ENCODE results near the gene SERPINB6.
"Not testable (repeated sequence)": the region's sequence is repeated elsewhere in the genome, so short reads cannot be mapped to it uniquely, and the experiment has no call there.

Gene SERPINB6

DNA sequence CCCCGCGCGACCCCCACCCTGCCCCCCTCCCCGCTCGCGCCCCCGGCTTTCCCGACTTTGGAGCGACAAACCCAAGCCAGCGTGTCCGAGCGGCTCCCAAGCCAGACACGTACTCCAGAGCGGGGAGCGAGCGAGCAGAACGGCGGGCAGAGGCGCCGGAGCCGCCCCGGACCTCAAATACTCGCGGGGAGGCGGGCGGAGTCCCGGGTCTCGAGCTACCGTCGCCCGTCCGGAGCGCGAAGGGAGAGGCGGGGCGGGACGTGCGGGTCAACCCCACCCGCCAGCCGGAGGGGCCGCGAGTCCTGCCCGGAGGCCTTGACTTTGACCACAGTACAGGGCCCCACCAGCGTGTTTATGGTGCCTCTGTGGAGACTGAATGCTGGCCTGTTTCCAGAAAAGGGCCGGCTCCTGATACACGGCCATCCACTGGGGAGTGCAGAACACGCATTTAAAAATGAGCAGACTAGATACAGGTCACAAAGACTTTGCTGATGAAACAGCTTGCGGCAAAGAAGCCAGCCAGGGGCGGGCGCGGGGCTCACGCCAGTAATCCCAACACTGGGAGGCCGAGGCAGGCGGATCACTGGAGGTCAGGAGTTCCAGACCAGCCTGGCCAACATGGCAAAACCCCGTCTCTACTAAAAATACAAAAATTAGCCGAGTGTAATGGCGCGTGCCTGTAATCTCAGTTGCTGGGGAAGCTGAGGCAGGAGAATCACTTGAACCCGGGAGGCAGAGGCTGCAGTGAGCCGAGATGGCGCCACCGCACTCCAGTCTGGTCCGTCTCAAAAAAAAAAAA is at the start of gene SERPINB6:
Gene SERPINB6, minus strand, starts transcription at position 148 of the 799 bp plus-strand sequence. CDS start 12,235 bp downstream, outside the sequence.
- peak; percentile 78 for DNase-seq (ENCODE audit: low read depth)

DNA sequence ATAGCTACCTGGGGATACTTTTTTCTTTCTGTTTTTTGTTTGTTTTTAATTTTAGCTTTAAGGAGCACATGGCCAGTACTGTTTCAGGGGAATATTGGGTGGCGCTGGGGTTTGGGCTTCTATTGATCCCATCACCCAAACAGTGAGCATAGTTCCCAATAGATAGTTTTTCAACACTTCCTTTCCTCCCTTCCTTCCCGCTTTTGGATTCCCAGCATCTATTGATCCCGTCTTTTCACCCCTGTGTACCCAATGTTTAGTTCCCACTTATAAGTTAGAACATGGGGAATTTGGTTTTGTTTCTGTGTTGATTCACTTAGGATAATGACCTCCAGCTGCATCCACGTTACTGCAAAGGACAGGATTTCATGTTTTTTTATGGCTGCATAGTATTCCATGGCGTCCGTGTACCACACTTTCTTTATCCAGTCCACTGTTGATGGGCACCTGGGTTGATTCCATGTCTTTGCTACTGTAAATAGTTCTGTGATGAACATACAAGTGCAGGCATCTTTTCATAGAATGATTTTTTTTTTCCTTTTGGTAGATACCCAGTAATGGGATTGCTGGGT is 48.5 kb upstream of the SERPINB6 start:
- no peak for DNase-seq (ENCODE audit: low read depth)

GRCh38 chr6:3019065-3019464 is 47.7 kb upstream of the SERPINB6 start:
- no peak for DNase-seq (ENCODE audit: low read depth)

- DNase-seq (ENCODE audit: low read depth): no peak
Observed at GRCh38 chr6:3017304-3017703, 45.9 kb upstream of the SERPINB6 start.

DNA sequence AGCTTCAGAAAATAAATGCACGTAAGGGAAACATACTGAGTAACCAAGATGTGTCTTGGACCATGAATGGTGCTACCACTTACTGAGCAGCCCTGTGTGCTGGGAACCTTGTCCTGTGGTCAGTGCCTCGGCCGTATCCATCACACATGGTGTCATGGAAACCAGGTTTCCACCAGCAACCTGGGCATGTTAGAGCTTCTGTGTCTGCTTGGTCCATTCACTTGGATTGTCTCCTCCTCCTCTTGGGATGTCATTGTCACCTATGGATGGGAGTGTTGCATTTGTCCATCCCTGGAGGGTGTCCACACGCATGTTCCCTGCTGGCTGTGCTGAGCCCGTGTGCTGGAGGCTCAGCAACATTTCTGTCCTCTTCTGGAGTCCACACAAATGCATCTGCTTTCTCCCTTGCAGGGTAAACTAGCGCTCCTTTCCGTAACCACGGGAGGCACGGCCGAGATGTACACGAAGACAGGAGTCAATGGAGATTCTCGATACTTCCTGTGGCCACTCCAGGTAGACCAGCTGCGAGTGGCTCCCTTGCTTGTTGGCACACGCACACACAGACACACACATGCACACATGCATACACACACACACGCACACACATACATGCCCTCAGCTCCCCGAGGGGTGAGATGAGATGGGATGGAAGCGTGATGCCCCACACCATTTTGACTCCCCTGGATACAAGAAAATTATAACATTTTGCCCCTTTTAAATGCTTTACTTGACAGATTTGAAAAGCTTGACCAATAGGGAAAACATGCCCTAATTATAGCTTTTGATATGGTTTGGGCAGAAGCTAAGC is 45.3 kb upstream of the SERPINB6 start:
- DNase-seq (ENCODE audit: low read depth): no peak

- DNase-seq (ENCODE audit: low read depth): no peak
Observed at GRCh38 chr6:3015144-3015543, 43.8 kb upstream of the SERPINB6 start.

DNA sequence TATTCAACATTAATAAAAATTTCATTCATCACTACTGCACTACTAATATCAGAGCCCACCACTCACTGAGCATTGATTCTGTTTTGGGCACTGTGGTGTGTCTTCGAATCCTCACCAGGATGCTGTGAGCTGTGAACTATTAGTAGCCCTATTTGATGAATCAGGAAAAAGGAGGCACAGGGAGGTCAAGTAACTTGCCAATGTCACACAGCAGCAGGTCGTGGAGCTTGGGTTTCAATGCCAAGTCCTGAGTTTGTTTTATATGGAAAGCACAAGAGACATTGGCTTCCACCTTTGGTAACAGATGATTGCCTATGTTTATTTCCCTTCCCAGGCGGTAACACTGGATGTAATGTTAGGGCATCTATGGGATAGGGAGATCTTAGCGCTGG is 43.3 kb upstream of the SERPINB6 start:
- DNase-seq (ENCODE audit: low read depth): no peak

GRCh38 chr6:3013901-3014674 is 42.7 kb upstream of the SERPINB6 start:
- no peak for DNase-seq (ENCODE audit: low read depth)

GRCh38 chr6:3013486-3013885 is 42.1 kb upstream of the SERPINB6 start:
- DNase-seq (ENCODE audit: low read depth): no peak

- DNase-seq (ENCODE audit: low read depth): no peak
Observed at GRCh38 chr6:3011592-3011991, 40.2 kb upstream of the SERPINB6 start.

DNA sequence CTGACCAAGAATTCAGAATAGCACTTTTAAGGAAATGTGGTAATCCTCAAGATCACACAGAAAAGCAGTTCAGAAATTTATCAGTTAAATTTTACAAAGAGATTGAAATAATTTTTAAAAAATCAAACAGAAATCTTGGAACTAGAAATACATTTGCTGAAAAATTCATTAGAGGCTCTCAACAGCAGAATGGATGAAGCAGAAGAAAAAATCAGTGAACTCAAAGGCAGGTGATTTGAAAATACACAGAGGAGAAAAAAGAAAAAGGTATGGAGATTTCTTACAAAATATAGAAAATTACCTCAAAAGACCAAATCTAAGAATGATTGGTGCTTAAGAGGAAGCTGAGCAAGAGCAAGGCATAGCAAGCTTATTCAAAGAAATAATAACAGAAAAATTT is 39.8 kb upstream of the SERPINB6 start:
- no peak for DNase-seq (ENCODE audit: low read depth)

DNA sequence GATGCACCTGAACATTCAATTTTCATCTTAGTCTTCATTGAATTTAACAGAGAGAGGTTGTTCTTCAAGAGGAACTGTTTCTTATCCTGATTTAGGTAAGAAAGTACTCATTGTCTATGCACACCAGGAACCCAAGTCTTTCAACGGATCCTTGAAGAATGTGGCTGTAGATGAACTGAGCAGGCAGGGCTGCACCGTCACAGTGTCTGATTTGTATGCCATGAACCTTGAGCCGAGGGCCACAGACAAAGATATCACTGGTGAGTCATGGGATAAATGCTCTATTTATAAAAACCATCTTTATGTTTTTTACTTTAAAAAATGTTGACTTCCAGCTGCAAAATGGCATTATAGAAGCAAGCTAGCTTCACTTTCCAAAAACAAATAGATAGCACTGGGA is 38.6 kb upstream of the SERPINB6 start:
- no peak for DNase-seq (ENCODE audit: low read depth)

- not testable (repeated sequence) for DNase-seq (ENCODE audit: low read depth)
Observed at GRCh38 chr6:3008712-3009265, 37.4 kb upstream of the SERPINB6 start.

DNA sequence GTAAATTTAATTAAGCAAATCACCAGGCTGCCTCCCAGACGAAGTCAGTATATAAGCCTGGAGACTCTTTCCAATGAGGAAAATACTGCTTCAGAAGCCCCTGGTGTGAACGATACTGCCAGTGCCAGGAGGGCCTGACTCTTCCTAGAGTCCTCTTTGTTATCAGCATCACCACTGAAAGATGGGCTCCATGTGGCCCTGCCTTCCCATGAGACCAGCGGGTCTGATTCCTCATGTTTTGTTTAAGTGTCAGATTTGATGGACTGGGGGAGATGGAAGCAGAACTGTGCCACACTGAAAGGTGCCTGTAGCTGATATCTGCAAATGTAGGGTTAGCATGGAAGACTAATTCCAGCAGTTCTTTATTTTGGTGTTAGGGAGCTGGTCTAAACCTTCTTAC is 36.2 kb upstream of the SERPINB6 start:
- no peak for DNase-seq (ENCODE audit: low read depth)

- no peak for DNase-seq (ENCODE audit: low read depth)
Observed at GRCh38 chr6:3006476-3006875, 35.1 kb upstream of the SERPINB6 start.

GRCh38 chr6:3005874-3006273 is 34.5 kb upstream of the SERPINB6 start:
- no peak for DNase-seq (ENCODE audit: low read depth)

- DNase-seq (ENCODE audit: low read depth): no peak
Observed at GRCh38 chr6:3005077-3005476, 33.7 kb upstream of the SERPINB6 start.

GRCh38 chr6:3003226-3003625 is 31.9 kb upstream of the SERPINB6 start:
- not testable (repeated sequence) for DNase-seq (ENCODE audit: low read depth)

DNA sequence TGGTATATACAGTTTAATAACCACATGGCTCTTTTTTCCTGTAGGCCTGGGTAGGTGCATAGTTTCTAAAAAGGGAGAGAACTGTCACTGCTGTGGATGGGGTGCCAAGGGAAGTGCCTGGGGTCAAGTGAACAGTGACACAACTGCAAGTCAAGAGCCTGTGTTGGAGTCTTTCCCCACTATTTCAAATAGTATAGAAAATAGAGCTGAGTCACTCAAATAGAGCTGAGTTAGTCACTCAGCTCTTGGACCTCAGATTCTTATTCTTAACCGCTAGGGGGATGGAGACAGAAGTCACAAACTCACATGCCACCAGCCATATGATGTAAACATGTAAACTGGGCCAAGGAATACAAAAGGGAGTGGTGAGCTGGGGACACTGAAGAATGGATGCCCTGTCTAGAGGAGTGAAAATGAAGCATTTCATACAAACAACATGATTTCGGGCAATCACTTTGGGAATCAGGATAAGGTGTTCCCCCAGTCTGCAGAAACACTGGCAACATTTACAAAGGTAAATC is 30.5 kb upstream of the SERPINB6 start:
- peak; percentile 51 for DNase-seq (ENCODE audit: low read depth)

DNA sequence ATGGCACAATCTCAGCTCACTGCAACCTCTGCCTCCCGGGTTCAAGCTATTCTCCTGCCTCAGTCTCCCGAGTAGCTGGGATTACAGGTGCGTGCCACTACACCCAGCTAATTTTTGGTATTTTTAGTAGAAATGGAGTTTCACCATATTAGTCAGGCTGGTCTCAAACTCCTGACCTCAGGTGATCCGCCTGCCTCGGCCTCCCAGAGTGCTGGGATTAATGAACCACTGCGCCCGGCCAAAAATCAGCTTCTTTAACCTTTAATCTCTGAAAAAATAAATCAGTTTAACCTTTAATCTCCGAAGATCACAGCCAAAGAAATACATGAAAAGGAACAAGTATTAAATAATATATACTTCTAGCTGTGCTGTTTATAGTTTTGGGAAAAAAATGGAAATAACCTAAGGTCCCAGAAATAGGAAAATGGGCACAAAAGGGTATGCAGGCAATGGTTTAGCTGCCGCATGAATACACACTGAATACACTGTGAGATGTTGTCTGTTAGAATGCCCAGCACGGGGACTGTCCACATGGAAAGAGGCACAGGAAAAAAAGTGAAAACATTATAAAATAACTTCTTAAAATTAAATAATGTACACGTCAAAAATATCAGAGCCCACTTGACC is 29.9 kb upstream of the SERPINB6 start:
- DNase-seq (ENCODE audit: low read depth): no peak

Measured in fibroblast of the conjunctiva (primary cell).